Esophagus (tissue), 2 donors: ENCODE measurements around the gene THRAP3. TPM values are rescaled to one million over a fixed set of nuclear protein-coding genes. Genes with fewer than 3 reads are reported as not detected.
A peak's percentile ranks its signal among the peaks of the same experiment; 100 is the strongest.

ENCODE experiments used
- H3K27ac ChIP-seq, 2 donors: one replicate each; pipeline ENCODE4 v1.5.1; 2013; ENCODE audit warnings: low read depth in 2 of 2, mild to moderate bottlenecking in 2 of 2, inconsistent platforms in 1 of 2, low read length in 1 of 2, moderate library complexity in 1 of 2
- H3K27me3 ChIP-seq, 2 donors: one replicate each; pipeline ENCODE4 v1.6.1; 2013; ENCODE audit warnings: low read length in 2 of 2, control low read depth in 1 of 2, mild to moderate bottlenecking in 1 of 2; ENCODE audit not compliant: insufficient read depth in 2 of 2, control insufficient read depth in 1 of 2
- H3K36me3 ChIP-seq, 2 donors: one replicate each; pipeline ENCODE4 v1.6.1; 2013; ENCODE audit warnings: low read length in 1 of 2; ENCODE audit not compliant: control insufficient read depth in 2 of 2, insufficient read depth in 2 of 2
- H3K4me1 ChIP-seq, 2 donors: one replicate each; pipeline ENCODE4 v1.6.1; 2013; ENCODE audit warnings: low read length in 1 of 2; ENCODE audit not compliant: control insufficient read depth in 2 of 2, insufficient read depth in 2 of 2
- H3K4me3 ChIP-seq, 2 donors: one replicate each; pipeline ENCODE4 v1.5.1; 2013; ENCODE audit warnings: low read length in 2 of 2, mild to moderate bottlenecking in 2 of 2, low read depth in 1 of 2, moderate library complexity in 1 of 2
- H3K9me3 ChIP-seq, 2 donors: one replicate each; pipeline ENCODE4 v1.6.1; 2013; ENCODE audit warnings: mild to moderate bottlenecking in 2 of 2, low read depth in 1 of 2, low read length in 1 of 2, moderate library complexity in 1 of 2; ENCODE audit not compliant: control insufficient read depth in 2 of 2, insufficient read depth in 1 of 2
- WGBS, 2 donors: extraction: QIAGEN DNeasy Blood & Tissue Kit; methylation state at CpG; one replicate each; pipeline ENCODE4 v1.1.7; 2013; 5-methylcytosine and 5-hydroxymethylcytosine counted together
- polyA plus RNA-seq, 2 donors: library from polyadenylated mRNA; stranded (reverse); fragments of 200-250 nt; gene quantifications; one replicate each; pipeline ENCODE4 v1.2.3, GENCODE V29; 2013
- donor health status: healthy with polysubstance abuse.
- donor health status: Bipolar disorder and iron deficiency.

Gene THRAP3
- polyA plus RNA-seq, 2 donors = 19.5 to 30.8 TPM

DNA sequence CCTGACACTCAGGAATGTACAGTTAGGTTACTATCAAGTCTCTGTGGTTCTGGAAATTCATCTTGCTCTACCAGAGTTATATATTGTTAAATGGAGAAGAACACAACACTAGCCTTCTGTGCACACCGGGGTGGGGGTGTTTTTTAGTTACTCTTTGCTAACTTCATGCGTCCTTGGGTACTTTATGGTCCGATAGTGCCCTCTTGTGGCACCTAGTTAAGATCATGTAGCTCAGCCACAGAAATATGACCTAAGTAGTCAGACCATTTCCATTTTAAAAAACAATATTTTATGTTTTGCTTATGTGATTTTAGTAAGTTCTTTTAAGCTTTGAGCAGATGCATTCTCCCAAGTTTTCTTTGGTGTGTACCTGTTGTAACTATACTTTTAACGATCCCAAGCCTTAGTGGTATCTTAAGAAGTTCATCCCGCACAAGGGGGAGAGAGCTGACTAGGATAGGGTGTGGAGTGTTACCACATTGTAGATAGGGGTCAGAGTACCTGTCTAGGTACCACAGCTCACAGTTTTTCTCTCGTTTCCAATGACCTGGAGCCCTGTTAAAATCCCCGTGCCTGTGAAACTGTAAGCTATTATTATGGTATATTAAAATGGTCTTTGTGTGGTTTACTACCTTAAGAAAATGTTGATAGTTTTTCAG, 61.3 kb downstream of the THRAP3 start:
- Histone ChIP-seq H3K9me3 (no peaks in the 10 kb centered on the region), H3K27ac (no peak overlapping the region), H3K27me3 (no peaks in the 10 kb centered on the region), H3K36me3 (peaks cover 3 to 27% of the 10 kb centered on the region in 2 donors), H3K4me1 (peaks cover 0 to 3% of the 10 kb centered on the region in 2 donors), H3K4me3 (no peak overlapping the region)
- WGBS, 2 donors = 45 to 46% methylated on average over 7 of the region's 7 CpGs

DNA sequence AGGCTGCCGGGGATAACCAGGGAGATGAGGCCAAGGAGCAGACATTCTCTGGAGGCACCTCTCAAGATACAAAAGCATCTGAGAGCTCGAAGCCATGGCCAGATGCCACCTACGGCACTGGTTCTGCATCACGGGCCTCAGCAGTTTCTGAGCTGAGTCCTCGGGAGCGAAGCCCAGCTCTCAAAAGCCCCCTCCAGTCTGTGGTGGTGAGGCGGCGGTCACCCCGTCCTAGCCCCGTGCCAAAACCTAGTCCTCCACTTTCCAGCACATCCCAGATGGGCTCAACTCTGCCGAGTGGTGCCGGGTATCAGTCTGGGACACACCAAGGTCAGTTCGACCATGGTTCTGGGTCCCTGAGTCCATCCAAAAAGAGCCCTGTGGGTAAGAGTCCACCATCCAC, 62.6 kb downstream of the THRAP3 start:
- H3K36me3 ChIP-seq = peaks cover 6 to 34% of the 10 kb centered on the region in 2 donors
- no peaks in the 10 kb centered on the region for H3K27me3 ChIP-seq
- no peak overlapping the region for H3K27ac ChIP-seq
- H3K4me3 ChIP-seq = no peak overlapping the region
- H3K4me1 ChIP-seq = peaks cover 0 to 6% of the 10 kb centered on the region in 2 donors
- WGBS, 2 donors = 91 to 93% methylated on average over 13 of the region's 13 CpGs
- no peaks in the 10 kb centered on the region for H3K9me3 ChIP-seq

DNA sequence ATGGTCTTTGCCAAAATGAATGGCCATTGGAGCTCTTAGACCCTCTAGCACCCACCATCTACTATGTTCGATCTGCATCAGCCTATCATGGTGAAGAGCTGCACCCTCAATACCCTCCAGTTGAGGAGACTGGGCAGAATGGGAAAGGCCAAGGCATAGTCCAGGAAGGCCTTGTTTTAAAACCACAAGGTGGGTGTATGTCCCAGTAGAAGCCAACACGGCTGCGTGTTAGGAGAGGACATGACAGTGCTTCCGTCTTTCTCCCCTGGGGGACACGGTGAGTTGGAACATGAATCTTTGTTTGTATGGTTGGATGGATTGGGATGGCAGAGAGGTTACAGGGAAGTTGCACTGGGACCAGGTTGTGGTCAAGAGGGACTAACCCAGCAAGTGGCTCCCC, 63.4 kb downstream of the THRAP3 start:
- WGBS, 2 donors = 88 to 90% methylated on average over 5 of the region's 5 CpGs
- peaks cover 0 to 6% of the 10 kb centered on the region in 2 donors for H3K4me1 ChIP-seq
- H3K27ac ChIP-seq = no peak overlapping the region
- peaks cover 6 to 32% of the 10 kb centered on the region in 2 donors for H3K36me3 ChIP-seq
- H3K4me3 ChIP-seq = no peak overlapping the region
- no peaks in the 10 kb centered on the region for H3K9me3 ChIP-seq
- H3K27me3 ChIP-seq = no peaks in the 10 kb centered on the region

DNA sequence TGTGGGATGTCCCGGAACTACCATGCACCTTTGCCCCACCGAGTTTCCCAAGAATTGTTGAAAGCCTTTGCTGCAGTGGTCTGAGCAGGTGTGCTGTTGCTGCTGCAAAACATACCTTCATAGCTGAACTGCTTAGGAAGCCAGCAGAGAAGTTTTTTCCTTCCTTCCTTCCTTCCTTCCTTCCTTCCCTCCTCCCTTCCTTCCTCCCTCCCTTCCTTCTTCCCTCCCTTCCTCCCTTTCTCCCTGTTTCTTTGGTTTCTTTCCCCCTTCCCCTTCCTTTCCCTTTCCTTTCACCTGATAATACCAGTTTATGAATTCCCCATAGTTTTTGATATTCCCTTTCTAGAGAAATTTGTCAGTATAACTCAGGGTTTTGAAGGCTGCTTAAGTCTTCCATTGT, 71.1 kb downstream of the THRAP3 start:
- H3K4me1 ChIP-seq = peaks cover 0 to 4% of the 10 kb centered on the region in 2 donors
- peaks cover 7 to 19% of the 10 kb centered on the region in 2 donors for H3K36me3 ChIP-seq
- H3K4me3 ChIP-seq = no peak overlapping the region
- WGBS, 2 donors = 90 to 95% methylated on average over 2 of the region's 2 CpGs
- no peaks in the 10 kb centered on the region for H3K9me3 ChIP-seq
- H3K27ac ChIP-seq = no peak overlapping the region
- no peaks in the 10 kb centered on the region for H3K27me3 ChIP-seq

DNA sequence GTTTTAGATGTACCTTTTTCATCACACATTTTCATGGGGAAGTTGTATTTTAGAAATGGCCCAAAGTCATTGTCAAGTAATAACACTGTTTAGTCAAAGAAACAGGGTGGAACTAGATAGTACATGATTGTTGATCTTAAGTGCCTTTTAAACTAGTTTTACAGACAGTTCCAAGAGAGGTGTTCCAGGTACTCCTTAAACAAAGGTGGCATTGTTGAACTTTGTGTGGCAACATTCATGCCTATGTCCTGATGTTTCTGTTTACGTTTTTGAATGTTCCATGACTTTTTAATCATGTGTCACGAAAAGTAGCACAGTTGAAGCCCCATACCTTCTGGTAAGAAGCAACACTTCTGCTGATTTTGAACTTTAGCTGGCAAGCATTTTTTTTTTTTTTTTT, 72.8 kb downstream of the THRAP3 start:
- Histone ChIP-seq H3K27ac (no peak overlapping the region), H3K4me3 (no peak overlapping the region), H3K36me3 (peaks cover 13 to 24% of the 10 kb centered on the region in 2 donors), H3K27me3 (no peaks in the 10 kb centered on the region), H3K9me3 (no peaks in the 10 kb centered on the region), H3K4me1 (no peaks in the 10 kb centered on the region)
- WGBS, 2 donors = 70 to 85% methylated on average over 2 of the region's 2 CpGs

DNA sequence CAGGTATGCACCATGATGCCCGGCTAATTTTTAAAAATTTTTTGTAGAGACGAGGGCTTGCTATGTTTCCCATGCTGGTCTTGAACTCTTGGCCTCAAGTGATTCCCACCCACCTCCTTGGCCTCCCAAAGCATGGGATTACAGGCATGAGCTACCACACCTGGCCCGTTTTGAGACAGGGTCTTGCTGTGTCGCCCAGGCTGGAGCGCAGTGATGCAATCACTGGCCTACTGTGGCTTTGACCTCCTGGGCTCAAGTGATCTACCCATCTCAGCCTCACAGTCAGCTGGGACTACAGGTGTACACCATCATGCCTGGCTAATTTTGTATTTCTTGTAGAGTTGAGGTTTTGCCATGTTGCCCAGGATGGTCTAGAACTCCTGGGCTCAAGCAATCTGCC, 74.4 kb downstream of the THRAP3 start:
- H3K4me3 ChIP-seq = no peak overlapping the region
- no peaks in the 10 kb centered on the region for H3K27me3 ChIP-seq
- WGBS, 2 donors = 88 to 90% methylated on average over 5 of the region's 5 CpGs
- H3K36me3 ChIP-seq = peaks cover 14 to 23% of the 10 kb centered on the region in 2 donors
- H3K9me3 ChIP-seq = no peaks in the 10 kb centered on the region
- no peak overlapping the region for H3K27ac ChIP-seq
- no peaks in the 10 kb centered on the region for H3K4me1 ChIP-seq

DNA sequence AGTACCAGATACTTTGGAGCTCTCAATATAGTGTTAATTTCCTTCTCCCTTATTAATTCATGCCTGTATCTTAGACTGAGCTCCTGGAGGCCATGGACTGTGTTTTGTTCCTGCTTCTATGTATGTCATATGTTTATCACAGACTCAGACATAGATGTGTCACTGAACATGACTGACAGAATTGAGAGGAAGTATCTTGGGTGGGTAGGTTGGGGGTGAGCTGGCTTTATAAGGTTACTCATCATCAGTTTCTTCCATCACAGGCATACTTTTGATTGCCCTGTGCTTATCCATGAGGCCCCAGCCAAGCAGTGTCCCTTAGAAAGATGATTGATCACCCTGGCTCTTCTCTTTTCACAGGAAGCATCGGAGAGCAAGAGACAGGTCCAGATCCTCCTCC, 76.3 kb downstream of the THRAP3 start:
- Histone ChIP-seq H3K4me3 (no peak overlapping the region), H3K27me3 (no peaks in the 10 kb centered on the region), H3K9me3 (no peaks in the 10 kb centered on the region), H3K36me3 (peaks cover 11 to 25% of the 10 kb centered on the region in 2 donors), H3K27ac (peak overlapping the region; percentile 32 to 54), H3K4me1 (no peaks in the 10 kb centered on the region)
- WGBS, 2 donors = 87 to 88% methylated on average over 1 of the region's 1 CpG

DNA sequence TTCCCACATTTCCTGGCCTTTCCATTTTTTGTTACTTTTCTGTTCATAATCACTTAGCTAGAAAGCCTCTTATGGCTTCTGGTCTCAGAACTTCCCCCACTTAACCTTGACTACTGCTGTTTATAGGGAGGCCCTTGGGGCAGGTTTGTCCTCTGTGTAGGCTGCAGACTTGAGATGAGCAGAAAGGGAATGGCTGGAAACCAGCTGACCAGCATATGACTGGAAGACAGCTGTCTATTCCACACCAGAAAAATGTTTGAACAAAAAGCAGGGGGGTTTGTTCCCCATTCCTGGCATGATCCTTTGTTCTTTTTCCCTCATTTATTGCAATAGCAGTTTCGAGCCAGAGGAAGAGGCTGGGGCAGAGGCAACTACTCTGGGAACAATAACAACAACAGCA, 77.0 kb downstream of the THRAP3 start:
- Histone ChIP-seq H3K9me3 (no peaks in the 10 kb centered on the region), H3K4me3 (no peak overlapping the region), H3K4me1 (peaks cover 0 to 6% of the 10 kb centered on the region in 2 donors), H3K27ac (no peak overlapping the region), H3K36me3 (peaks cover 11 to 23% of the 10 kb centered on the region in 2 donors), H3K27me3 (no peaks in the 10 kb centered on the region)
- WGBS, 2 donors = 80 to 84% methylated on average over 1 of the region's 1 CpG

DNA sequence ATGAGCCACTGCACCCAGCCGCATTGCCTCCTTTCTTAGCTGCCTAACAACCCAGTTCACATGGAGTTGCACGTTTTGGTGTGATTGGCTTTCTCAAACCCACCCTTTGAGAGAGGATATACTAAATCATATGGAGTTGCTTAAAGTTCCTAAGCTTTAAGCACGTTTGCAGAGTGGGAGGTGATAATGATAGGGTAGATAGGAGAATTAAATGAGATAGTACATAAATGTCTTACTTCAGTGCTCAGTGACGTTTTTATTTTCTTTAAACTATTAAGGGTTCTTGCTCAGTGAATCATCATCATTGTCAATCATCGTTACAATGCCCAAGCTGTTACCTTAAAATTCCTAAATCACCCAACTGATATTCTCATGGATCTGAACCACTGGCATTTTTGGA, 79.0 kb downstream of the THRAP3 start:
- no peak overlapping the region for H3K4me3 ChIP-seq
- 70 to 72% methylated on average over 5 of the region's 5 CpGs for WGBS, 2 donors
- no peak overlapping the region for H3K27ac ChIP-seq
- peaks cover 11 to 24% of the 10 kb centered on the region in 2 donors for H3K36me3 ChIP-seq
- H3K27me3 ChIP-seq = no peaks in the 10 kb centered on the region
- peaks cover 0 to 12% of the 10 kb centered on the region in 2 donors for H3K4me1 ChIP-seq
- H3K9me3 ChIP-seq = no peaks in the 10 kb centered on the region
